Stimulated activated CD4-positive, alpha-beta T cell treated with anti-CD3 and anti-CD28 coated beads, Interleukin-1b, Interleukin-23, amount 100 ng/mL, for 1 hour (primary cell): ENCODE measurements around the gene SLC44A3.

Experiments
- DNase-seq, 2 donors: peaks; one replicate each; pipeline ENCODE4 v3.0.0-alpha.2; 2020; ENCODE audit warnings: low read depth in 2 of 2

The SLC44A3 gene

DNA sequence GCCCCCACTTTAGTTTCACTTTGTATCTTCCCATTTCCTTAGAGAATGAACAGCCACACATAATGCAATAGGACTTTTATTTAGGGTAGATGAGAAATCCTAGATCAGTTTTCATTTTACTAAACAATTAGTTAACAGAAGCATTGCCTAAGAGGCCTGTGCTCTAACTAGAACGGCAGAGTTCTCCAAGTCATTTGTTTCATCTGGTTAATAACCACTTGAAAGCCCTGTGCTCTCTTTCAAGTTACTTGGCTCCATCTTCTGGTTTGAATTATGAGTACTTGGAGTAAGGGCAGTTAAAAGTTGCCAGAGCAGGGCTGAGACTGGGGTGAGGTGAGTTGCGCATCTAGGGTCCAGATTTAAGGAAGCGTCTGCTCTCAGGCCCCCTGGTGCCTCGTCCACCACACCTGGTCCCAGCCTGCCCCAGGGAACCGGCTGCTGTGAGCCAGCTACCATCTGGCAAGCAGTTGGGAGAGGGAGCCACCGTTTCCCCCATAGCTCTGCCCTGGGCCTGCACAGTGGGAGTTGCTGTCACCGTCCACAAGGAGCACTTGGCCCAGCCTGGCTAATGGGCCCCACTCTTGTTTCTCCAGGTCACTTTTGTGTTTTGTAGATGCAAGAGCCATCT lies 18.1 kb upstream of the SLC44A3 start:
- no peak for DNase-seq

DNA sequence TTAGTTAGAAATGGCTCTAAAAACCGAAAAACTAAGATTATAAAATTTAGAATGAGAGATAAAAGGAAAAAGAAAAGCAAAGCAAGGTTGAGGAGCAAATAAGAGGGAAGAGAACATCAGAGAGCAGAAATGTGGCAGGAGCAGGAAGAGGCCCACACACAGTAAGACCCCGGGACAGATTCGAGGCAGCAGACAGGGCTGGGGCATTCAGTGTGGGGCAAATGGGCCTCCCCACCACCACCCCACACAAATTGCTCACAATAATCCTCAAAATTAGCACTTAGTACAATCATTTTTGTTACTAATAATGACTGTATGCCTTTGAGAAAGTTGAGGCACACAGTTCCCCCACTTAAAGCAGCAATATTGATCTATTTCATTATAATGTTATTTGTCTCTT lies 17.1 kb upstream of the SLC44A3 start:
- no peak for DNase-seq

DNA sequence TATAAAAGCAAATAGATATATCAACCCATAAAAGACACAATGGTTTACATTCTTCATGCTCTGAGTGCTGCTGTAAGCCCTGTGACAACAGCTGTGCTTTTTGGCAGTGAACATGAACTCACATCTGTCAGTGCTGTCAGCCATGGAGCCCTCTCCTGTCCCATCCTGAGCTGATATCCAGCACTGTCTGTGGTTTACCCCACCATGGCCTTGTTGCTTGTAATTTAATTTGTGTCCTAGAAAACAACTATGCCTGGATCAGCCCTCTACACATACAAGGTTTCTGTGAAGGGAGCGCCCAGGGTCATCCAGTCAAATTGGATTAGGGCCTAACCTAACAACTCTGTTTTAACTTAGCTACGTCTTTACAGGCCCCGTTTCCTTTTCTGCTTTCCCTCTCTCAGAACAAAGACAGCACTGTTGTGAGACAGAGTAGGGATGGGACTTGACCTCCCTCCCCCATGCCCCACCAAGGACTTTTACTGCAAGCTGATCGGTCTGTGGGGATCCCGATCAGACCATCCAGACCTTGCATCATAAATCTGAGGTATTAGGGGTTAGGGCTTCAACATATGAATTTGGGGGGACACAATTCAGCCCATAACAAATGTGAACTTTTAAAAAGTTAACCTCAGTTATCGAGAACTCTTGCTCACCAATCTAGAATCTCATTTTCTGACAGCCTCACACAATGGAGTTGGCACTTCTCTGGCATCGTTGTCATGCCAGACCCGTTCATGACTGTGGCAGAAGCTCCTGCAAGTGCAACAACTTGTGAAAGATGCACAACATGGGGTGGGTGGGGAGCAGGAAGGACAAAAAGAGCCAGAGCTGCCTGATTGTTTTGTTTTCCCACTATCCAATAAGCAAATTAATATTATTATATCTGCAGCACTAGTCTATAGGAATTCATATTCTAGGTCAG lies 16.4 kb upstream of the SLC44A3 start:
- no peak for DNase-seq

DNA sequence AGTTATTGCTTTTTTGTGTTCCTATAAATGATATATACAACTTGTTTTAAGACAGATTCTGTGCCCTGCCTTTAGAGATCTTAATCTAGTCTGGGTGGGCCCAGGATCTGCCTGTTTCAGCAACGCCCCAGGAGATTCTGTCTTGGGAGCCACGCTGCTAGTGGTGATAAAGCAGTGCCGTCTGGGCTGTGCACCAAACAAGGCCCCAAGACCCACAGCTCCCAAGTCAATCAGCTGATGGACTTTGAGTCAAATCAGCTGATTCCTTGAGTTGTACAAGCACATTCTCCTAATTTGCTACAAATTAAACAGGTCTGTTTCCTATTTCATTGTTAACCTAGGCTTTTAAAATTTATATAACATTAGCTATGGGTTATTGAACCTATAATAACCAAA lies 15.7 kb upstream of the SLC44A3 start:
- DNase-seq, result no peak

DNA sequence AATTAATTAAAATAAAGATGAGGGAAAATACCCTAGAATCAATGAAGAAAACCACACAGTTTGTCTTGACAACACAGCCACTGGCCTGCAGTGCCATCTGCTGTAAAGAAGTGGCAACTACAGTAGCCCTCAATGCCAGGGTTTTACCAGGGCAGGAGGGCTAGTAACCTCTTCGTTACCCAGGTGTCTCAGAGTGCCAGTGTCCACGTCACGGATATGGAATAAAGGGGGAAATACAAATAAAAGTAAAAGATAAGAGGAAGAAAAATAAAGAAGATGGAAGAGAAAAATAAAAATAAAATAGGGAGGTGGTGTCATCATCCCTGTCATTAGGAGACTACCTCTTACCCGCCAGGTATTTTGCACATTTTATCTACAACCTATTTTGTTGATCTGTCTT lies 14.2 kb upstream of the SLC44A3 start:
- DNase-seq, result peak in 1 of 2 donors; percentile 21

DNA sequence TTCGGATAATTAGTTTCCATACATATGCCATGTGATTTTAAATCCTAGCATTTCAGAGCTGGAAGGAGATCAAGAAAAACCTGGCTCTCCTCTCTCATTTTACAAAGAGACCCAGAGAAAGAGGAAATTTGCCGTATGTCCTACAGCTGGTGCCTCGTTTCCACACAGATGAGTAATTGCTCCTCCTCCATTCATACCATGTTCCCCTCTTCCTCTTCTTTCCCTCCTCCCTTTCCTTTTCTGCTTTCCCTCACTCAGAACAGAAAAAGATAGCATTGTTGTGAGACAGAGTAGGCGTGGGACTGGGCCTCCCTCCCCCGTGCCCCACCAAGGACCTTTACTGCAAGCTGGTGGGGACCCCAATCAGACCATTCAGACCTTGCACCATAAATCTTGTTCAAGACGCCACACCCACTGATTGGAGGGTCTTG lies 13.7 kb upstream of the SLC44A3 start:
- DNase-seq, result no peak

DNA sequence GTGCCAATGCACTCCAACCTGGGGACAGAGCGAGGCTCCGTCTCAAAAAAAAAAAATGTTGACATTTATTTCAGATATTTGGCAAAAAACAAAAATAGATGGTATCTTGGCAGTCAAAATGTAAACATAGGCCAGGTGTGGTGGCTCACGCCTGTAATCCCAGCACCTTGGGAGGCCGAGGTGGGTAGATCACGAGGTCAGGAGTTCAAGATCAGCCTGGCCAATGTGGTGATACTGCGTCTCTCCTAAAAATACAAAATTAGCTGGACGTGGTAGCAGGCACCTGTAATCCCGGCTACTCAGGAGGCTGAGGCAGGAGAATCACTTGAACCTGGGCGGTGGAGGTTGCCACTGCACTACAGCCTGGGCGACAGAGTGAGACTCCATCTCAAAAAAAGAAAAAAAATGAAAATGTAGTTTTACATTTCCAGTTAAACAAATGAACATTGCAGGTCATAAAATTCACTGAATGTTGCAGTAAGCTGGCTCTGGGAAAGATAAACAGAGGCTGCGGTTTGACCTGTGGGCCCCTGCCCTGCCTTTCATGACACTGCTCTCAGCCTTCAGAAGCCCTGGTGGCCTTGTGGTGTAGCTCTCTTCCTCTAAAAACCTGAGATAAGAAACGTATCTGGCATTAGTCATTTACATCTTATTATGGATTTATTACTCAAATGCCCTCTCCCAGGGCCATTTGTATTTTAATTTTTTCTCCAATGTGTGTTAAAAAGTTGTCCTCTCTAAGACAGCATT lies 12.2 kb upstream of the SLC44A3 start:
- DNase-seq, result no peak

DNA sequence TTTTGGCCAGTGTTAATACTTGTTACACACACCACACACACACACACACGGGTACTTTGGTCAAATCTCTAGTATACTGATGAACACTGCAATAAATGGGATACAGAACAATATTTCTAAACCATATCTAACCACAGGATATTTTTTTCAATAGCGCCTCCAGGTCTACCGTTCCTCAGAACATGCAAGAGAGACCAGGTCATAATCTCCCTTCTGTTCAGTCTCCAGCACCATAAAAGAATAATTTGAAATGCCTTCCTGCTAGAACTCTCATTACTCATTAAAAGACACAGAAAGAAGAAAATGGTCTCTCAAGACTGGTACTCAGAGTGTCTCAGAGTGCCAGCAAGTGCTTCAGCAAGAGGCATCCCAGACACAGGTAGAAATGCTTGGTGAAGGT lies 11.5 kb upstream of the SLC44A3 start:
- DNase-seq, result no peak

DNA sequence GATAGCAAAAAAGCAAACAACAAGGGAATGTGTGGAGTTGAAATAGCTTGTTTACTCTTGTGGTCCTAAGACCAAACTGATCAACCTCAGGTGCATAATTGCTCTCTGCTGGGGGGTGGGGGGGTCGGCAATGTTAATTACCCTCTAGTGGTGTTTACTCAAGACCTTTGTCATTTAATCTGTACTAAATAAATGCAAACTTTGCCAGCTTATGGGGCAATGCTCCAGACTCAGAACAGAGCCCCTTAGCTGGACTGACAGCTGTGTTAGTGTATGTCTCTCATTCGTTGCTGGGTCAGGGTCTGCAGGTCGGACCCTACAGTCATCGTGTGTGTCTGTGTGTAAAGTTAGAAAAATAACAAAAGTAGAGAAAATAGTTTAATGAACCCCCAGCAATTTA lies 7.2 kb upstream of the SLC44A3 start:
- DNase-seq, result no peak

DNA sequence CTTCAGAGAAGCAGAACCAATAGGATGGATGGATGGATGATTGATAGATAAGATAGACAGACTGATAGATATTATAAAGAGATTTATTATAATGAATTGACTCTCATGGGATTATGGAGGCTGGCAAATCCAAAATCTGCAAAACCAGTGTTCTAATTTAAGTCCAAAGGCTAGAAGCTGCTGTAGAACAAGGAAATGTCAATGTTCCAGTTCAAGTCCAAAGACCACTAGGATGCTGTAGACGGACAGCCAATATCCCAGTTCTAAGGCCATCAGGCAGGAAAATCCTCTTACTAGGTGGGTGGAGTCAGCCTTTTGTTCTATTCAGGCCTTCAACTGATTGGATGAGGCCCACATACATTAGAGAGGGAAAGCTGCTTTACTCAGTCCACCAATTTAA lies 4.1 kb upstream of the SLC44A3 start:
- DNase-seq, result no peak

DNA sequence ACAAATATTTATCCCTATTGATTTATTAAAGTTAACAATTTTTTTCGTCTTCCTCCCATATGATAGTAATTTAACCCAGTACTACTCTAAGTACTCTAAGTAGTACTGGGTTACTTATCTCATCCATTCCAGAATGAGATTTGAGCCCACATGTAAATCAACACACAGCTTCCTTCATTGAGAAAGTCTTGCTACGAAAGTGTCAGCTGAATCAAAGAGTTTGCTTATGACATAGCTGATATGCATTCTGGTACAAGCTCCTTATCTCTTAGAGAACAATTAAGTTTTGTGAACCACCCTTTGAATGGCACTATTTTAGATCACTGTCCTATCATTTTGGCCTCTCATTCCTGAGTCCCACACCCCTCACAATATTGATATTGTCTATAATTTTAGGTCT lies 2.4 kb upstream of the SLC44A3 start:
- no peak for DNase-seq

DNA sequence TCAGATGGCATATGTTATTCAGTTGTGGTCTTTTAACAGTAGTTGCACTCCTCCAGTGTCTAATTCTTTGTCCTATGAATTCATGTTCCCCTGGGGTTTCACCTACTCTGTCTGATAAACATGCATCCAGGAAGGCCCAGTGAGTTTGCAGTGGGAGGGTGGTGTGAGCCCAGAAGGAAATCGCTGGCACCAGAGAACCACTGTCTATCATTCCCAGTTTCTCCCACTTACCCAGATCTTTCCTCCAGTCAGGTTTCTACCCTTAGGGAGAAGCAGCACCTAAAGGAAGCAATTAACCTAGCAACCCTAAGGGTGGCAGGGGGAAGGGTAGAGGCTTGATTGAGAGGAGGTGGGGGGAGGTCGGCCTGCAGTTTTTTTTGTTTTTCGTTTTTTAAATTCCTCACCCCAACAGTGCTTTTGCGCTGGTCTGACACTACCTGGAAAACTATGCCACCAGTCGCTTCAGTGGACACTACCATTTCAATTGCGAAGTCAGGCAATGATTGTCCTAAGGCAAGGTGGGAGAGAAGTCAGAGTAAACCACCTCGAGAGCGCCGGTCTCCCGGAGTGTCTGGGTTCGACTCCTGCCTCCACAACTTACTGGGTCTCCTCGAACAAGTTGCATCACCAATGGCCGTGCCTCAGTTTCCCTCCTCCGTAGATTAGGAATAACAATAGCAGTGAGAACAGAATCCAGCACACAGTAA lies 766 bp upstream of the SLC44A3 start:
- no peak for DNase-seq

DNA sequence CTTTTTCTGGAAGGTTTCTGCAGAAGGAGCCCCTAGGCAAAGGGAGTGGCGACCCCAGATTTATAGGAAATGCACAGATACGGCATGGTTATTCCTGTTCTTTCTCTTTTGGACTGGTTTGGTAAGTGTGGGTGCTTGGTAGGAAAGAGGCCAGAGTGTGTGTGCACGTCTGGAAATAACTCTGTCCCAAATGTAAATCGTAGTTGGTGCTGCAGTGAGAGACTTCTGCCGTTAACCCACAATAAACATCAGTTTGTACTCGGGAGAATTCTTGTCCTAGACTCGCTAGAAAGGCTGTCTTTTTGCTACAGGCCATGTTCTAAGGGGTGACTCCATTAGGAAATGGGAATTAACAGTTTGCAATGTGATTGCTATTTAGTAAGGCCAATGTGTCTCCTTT lies 779 bp downstream of the SLC44A3 start:
- no peak for DNase-seq

DNA sequence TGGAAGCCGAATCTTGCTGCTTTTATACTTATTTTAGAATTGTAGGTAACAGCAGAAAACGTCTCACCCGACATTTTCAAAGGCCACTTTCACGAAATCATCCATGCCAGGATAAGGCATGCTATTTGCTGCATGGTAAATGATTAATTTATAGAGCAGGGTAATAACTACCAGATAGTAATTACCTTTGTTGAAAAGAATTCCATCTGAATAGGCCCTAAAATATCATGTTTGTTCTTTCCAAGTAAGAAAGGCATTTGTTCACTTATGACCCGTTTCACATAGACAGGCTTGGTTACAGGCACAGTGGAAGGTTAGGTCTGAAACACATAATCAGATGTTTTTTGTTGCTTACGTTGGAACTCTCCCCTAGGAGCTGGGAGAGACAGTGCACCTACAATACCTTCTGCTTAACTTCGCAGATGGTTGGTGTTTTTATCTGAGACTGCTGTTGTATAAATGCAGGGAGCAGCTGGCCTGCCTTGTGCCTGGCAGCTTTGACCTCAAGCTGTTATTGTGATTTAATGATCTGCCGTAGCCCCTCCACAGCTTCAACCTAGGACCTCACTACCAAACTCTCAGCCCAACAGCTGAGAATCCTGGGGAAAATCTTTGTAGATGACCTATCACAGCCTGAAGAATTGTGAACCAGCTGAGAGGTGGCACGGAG lies 1.6 kb downstream of the SLC44A3 start:
- DNase-seq, result no peak

DNA sequence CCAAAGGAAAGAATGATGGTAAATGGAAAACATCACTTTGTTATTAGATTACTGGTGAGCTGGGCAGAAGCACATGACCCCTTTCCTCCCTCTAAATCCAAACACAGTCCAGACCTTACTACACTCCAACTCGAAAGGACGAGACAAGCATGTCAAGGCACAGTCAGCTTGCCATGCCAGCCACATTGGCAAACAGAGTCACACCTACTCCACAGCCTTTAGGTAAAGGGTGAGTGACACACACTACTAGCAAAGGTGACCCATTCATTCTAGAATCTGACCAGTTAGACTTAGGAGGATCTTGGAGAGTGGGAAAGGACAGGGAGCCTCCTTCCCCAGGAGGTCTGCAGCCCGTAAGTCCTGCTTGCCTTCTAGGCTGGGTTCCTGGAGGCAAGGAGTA lies 3.0 kb downstream of the SLC44A3 start:
- DNase-seq, result no peak

DNA sequence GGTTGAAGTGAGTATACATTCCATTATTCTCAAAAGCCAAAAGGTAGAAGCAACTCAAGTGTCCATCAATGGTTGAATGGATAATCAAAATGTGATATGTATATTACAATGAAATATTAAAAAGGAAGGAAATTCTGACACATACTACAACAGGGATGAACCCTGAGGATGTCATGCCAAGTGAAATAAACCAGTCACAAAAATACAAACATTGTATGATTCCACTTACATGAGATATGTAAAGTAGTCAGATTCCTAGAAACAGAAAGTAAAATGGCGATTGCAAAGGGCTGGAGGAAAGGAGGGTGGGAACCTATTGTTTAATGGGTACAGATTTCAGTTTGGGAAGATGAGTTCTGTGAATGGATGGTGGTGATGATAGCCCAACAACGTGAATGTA lies 5.8 kb downstream of the SLC44A3 start:
- DNase-seq, result no peak

DNA sequence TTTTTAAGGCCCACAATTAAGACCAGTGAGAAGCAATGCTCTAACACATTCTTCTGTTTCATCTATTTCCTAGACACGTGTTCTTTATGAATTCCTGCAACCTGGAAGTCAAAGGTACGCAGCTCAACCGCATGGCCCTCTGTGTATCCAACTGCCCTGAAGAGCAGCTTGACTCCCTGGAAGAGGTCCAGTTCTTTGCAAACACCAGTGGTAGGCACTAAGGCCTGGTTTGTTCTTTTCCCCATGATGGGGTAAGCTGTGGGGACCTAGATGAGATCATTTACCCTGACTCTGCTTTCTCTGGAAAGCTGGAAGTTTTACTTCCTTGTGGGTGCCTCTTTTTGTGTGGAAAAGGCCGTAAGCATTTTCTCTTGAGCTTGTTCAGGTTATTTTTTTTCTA lies 7.3 kb downstream of the SLC44A3 start:
- no peak for DNase-seq

DNA sequence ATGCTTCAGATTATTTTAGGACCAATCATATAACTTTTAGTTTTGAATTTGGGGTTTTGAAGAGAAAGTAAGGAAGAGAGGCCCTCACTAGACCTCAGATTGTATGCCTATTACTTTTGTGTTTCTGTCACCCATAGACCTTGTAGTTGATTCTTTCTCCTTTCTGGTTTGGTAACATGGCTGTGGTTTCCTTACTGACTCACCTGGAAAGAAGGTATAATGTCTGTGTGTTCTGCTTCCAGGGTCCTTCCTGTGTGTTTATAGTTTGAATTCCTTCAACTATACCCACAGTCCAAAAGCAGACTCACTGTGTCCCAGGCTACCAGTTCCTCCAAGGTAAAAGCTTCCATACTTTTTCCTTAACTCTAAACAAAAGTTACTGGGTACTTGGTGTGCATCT lies 8.1 kb downstream of the SLC44A3 start:
- DNase-seq, result no peak

DNA sequence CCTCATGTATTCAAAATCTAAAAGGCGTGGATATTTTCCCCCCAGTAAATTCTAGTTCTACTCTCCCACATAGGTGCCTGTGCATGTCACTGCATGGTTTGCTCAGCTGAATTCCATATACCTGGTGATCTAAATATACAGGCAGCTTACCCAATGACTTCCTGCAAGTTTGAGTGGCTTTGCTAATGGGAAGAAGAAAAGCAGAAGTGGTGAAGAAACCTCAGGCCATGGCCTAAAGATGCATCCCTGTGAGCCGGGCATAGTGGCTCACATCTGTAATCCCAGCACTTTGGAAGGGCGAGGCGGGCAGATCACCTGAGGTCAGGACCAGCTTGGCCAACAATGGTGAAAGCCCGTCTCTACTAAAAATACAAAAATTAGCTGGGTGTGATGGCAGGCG lies 11.5 kb downstream of the SLC44A3 start:
- no peak for DNase-seq

DNA sequence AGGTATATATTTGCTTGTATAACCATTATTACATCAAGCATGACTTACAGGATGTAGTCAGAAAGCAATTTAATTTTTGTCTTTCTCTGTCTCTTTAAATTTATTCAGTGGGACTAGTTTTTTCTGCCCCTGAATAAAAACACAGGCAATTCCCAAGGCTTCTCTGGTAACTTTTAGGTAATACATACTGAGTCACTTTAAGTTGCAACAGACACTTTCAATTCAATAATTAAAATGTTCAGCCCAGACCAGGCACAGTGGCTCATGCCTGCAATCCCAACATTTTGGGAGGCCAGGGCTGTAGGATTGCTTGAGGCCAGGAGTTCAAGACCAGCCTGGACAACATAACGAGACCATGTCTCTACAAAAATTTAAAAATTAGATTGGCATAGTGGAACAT lies 12.3 kb downstream of the SLC44A3 start:
- DNase-seq, result no peak

DNA sequence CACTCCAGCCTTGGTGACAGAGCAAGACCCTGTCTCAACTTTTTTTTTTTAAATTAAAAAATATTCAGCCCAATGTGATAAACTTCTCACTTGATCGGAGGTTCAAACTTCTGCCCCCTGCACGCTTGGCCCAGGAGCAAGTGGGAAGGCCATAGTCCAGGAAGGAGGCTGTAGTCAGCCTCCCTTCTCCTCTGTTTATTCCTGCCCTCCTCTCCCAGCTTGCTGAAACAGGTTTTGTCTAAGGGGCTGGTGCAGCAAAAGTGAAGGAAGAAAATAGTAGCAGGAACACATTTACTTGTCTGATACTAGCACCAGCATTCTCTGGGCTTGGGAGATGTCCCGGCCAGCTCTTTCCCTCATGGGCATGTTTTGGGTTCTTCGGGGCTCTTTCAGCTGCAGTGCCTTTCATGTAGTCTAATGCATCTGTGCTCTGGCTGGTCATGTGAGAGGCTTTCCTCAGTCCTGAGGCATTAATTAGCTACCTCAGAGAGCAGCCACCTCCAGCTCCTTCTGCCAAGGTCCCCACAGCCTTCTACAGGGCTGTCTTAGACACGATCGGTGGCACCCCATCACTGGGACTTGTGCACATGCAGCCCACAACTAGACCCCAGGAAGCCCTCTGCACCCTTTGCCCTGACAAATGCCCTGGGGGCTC lies 12.9 kb downstream of the SLC44A3 start:
- no peak for DNase-seq
